GM10248 (cell line): Measurements from ENCODE around the gene ABCA4.

Experiments used
- CTCF ChIA-PET: fragments of 300-600 bp; sonication (Branson Sonifier 250); formaldehyde crosslinking; extraction: SDS; loops from one replicate; lab custom pipeline; 2021; ENCODE audit warnings: antibody characterized with exemption; lab: Yijun Ruan, JAX
- POLR2A ChIA-PET: fragments of 350-650 bp; sonication (Branson Sonifier 250); formaldehyde crosslinking; extraction: SDS; loops from one replicate; lab custom pipeline; 2020; ENCODE audit warnings: antibody characterized with exemption; lab: Yijun Ruan, JAX
- DNase-seq: peaks from one replicate; pipeline ENCODE4 v3.0.0; 2012; ENCODE audit errors: extremely low spot score
- CTCF ChIP-seq: IDR thresholded peaks from 2 replicates; pipeline ENCODE4 v1.5.1; 2012; ENCODE audit warnings: mild to moderate bottlenecking, low read depth; ENCODE audit errors: extremely low read depth, missing control alignments, control extremely low read depth

ABCA4 gene

GRCh38 chr1:94081566-94082344 lies 39.2 kb downstream of the ABCA4 start:
- POLR2A ChIA-PET = no interaction called here

GRCh38 chr1:94079989-94080388 lies 41.0 kb downstream of the ABCA4 start:
- POLR2A ChIA-PET = no interaction called here
- no peak for TF ChIP-seq CTCF
- CTCF ChIA-PET = interaction anchor here (1.3 to 1.5 kb wide), 3 partner anchors 18 to 256 kb away, joined by 3 to 6 read pairs (median 4); no protein-coding TSS in a partner anchor
- no peak for DNase-seq

More at GRCh38 chr1:94081566-94082344, 39.2 kb downstream of the ABCA4 start:
- DNase-seq = no peak
- no peak for TF ChIP-seq CTCF
- CTCF ChIA-PET = interaction anchor here (1.0 to 1.3 kb wide), 2 partner anchors 8 to 42 kb away, joined by 3 read pairs; no protein-coding TSS in a partner anchor

- DNase-seq = no peak
- no peak for TF ChIP-seq CTCF
- ChIA-PET POLR2A (no interaction called here), CTCF (interaction anchor here (1.3 to 1.5 kb wide), 3 partner anchors 17 to 257 kb away, joined by 3 to 6 read pairs (median 4); no protein-coding TSS in a partner anchor)
Measured at GRCh38 chr1:94079080-94079940, 41.6 kb downstream of the ABCA4 start.

- CTCF ChIA-PET = interaction anchor here (1.0 to 5.8 kb wide), 6 partner anchors 9 to 733 kb away, joined by 3 to 33 read pairs (median 5); no protein-coding TSS in a partner anchor
- no peak for TF ChIP-seq CTCF
- no peak for DNase-seq
- POLR2A ChIA-PET = no interaction called here
Measured at GRCh38 chr1:94072840-94073522, 48.0 kb downstream of the ABCA4 start.

GRCh38 chr1:94071976-94072375 lies 49.0 kb downstream of the ABCA4 start:
- CTCF ChIA-PET = interaction anchor here (0.6 to 5.4 kb wide), 6 partner anchors 9 to 734 kb away, joined by 3 to 35 read pairs (median 8); no protein-coding TSS in a partner anchor
- POLR2A ChIA-PET = no interaction called here
- TF ChIP-seq CTCF = no peak
- no peak for DNase-seq

GRCh38 chr1:94071391-94071790 lies 49.6 kb downstream of the ABCA4 start:
- no peak for TF ChIP-seq CTCF
- ChIA-PET POLR2A (no interaction called here), CTCF (interaction anchor here (0.9 to 5.4 kb wide), 8 partner anchors 8 to 32 kb away, joined by 3 to 35 read pairs (median 6); no protein-coding TSS in a partner anchor)

More at GRCh38 chr1:94071391-94071790, 49.6 kb downstream of the ABCA4 start:
- DNase-seq = no peak
